Measurements from ENCODE around the gene AIFM2.

DNA sequence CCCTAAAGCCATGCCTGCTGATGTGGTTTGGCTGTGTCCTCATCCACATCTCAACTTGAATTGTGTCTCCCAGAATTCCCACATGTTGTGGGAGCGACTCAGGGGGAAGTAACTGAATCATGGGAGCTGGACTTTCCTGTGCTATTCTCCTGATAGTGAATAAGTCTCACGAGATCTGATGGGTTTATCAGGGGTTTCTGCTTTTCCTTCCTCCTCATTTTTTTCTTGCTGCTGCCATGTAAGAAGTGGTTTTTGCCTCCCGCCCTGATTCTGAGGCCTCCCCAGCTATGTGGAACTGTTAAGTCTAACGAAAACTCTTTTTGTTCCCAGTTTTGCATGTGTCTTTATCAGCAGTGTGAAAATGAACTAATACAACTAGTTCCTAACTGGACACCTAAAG is 68.1 kb downstream of the AIFM2 start:
- TF ChIP-seq, protein P1, sequence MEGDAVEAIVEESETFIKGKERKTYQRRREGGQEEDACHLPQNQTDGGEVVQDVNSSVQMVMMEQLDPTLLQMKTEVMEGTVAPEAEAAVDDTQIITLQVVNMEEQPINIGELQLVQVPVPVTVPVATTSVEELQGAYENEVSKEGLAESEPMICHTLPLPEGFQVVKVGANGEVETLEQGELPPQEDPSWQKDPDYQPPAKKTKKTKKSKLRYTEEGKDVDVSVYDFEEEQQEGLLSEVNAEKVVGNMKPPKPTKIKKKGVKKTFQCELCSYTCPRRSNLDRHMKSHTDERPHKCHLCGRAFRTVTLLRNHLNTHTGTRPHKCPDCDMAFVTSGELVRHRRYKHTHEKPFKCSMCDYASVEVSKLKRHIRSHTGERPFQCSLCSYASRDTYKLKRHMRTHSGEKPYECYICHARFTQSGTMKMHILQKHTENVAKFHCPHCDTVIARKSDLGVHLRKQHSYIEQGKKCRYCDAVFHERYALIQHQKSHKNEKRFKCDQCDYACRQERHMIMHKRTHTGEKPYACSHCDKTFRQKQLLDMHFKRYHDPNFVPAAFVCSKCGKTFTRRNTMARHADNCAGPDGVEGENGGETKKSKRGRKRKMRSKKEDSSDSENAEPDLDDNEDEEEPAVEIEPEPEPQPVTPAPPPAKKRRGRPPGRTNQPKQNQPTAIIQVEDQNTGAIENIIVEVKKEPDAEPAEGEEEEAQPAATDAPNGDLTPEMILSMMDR (IDR thresholded peaks at IDR 0.05; ENCODE audit: borderline replicate concordance, extremely low read depth, low read length, poor library complexity, severe bottlenecking), result no peak
- TF ChIP-seq EZH2 (IDR thresholded peaks at IDR 0.05; ENCODE audit: borderline replicate concordance, low read depth, low read length, severe bottlenecking), result no peak

Data from DND-41 (cell line).